K562 (cell line): ENCODE measurements around the gene IRX1.

Source experiments
- ATF1 ChIP-seq, 2 experiments: fragments of 450-650 bp in 1 of 2; IDR thresholded peaks; 2 replicates each; pipeline ENCODE4 v1.6.1; 2016; ENCODE audit warnings: missing compliant biosample characterization in 1 of 2, missing genetic modification characterization in 1 of 2
- MTA1 ChIP-seq: fragments of 450-650 bp; IDR thresholded peaks from 2 replicates; pipeline ENCODE4 v1.6.1; 2017; ENCODE audit warnings: borderline replicate concordance
- POLR2A ChIP-seq: fragments of 450-650 bp; conservative IDR thresholded peaks from 2 replicates; pipeline ENCODE4 v1.6.1; 2016
- POLR2AphosphoS2 ChIP-seq: IDR thresholded peaks from 2 replicates; pipeline ENCODE4 v1.6.1; 2012; ENCODE audit warnings: low read length, improper control_type of control experiment
- SIX5 ChIP-seq, 2 experiments: IDR thresholded peaks; 2 replicates each; pipeline ENCODE4 v1.6.1; 2011; ENCODE audit warnings: low read length in 2 of 2, borderline replicate concordance in 1 of 2, low read depth in 1 of 2, mild to moderate bottlenecking in 1 of 2, moderate library complexity in 1 of 2; ENCODE audit not compliant: insufficient read depth in 1 of 2
- TAF1 ChIP-seq: IDR thresholded peaks from 2 replicates; pipeline ENCODE4 v1.6.1; 2011; ENCODE audit warnings: mild to moderate bottlenecking, low read length, moderate library complexity; ENCODE audit not compliant: insufficient read depth, control insufficient read depth, severe bottlenecking; ENCODE audit errors: extremely low read depth
- YY1 ChIP-seq, 3 experiments: IDR thresholded peaks; 2 replicates each; pipeline ENCODE4 v1.6.1; 2011; ENCODE audit warnings: low read length in 2 of 3, mild to moderate bottlenecking in 2 of 3, moderate library complexity in 2 of 3, borderline replicate concordance in 1 of 3, control low read depth in 1 of 3, low read depth in 1 of 3; ENCODE audit not compliant: insufficient read depth in 3 of 3, insufficient replicate concordance in 2 of 3, control insufficient read depth in 1 of 3, insufficient read length in 1 of 3; ENCODE audit errors: extremely low read depth in 1 of 3
- ZNF217 ChIP-seq: sonication (generic); formaldehyde crosslinking; IDR thresholded peaks from 2 replicates; pipeline ENCODE4 v1.8.0; 2022; ENCODE audit warnings: mild to moderate bottlenecking, missing genetic modification reagents
- TF ChIP-seq, protein P1 (sequence below), 2 experiments: fragments of 450-650 bp in 1 of 2; sonication (generic) in 1 of 2; formaldehyde crosslinking in 1 of 2; IDR thresholded peaks in 1 of 2; conservative IDR thresholded peaks in 1 of 2; 2 replicates each; pipeline versions ENCODE4 v1.6.1 to v1.8.1; 2016 to 2023; ENCODE audit warnings: mild to moderate bottlenecking in 2 of 2, moderate library complexity in 2 of 2, inconsistent platforms in 1 of 2, missing genetic modification reagents in 1 of 2
- TF ChIP-seq, protein P2 (sequence below): fragments of 150-350 bp; IDR thresholded peaks from 2 replicates; pipeline ENCODE4 v1.6.1; 2014; ENCODE audit warnings: low read depth, mild to moderate bottlenecking, low read length, borderline replicate concordance

DNA sequence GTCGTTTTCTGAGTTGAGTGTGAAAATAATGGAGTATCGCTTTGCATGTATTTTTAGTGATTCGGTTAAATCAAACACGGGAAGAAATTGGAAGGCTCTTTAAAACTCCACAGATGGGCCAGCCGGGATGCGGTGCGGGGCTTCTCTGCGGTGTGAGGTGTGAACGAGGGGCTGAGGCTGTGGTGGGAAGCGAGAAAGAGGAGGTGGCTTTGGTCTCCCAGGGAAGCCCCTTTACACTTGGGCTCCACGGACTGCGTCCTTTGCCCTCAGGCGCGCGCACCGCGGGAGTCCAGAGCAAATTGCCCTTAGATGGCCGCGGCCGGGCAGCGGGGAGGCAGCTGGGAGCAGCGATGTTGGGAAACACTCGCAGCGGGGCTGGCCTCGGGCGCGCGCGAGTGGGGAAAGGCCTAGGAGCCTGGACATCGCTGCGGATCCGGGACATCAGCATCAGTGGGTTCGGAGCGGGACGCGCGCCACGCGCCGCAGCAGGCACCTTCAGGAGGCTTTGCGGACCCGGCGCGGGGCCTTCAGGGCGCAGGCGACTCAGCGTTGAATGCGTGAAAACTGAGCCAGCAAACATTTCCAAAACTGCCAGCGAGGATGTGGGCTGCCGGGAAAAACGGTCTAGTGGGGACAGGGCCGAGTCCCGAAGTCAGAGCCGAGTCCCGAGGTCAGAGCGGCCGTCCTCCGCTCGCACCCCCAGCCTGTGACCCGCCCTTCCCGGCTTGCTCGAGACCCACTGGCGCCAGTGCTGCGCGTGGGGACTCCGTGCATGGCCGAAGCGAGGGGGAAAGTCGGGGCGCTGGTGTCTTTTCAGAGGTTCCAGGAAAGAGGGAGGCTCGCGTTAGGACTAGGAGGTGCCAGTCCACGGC lies 6.5 kb downstream of the IRX1 start:
- TF ChIP-seq MTA1: no peak
- TF ChIP-seq, protein P1, sequence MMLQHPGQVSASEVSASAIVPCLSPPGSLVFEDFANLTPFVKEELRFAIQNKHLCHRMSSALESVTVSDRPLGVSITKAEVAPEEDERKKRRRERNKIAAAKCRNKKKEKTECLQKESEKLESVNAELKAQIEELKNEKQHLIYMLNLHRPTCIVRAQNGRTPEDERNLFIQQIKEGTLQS (IDR thresholded peaks at IDR 0.05): no peak
- TF ChIP-seq, protein P1 (CRISPR knock-in tag; conservative IDR thresholded peaks at IDR 0.05): no peak
- TF ChIP-seq ZNF217: no peak
- TF ChIP-seq POLR2A: no peak
- no peak for TF ChIP-seq ATF1 (CRISPR knock-in tag; IDR thresholded peaks at IDR 0.05)
- no peak for TF ChIP-seq ATF1 (tag; IDR thresholded peaks at IDR 0.05)
- no peak for TF ChIP-seq SIX5 (IDR thresholded peaks at IDR 0.05; ENCODE audit: borderline replicate concordance in 1 of 2, insufficient read depth in 1 of 2, low read depth in 1 of 2, low read length in 2 of 2)
- TF ChIP-seq TAF1: no peak
- TF ChIP-seq POLR2AphosphoS2: no peak
- no peak for TF ChIP-seq YY1 (IDR thresholded peaks at IDR 0.05; ENCODE audit: borderline replicate concordance in 1 of 3, control insufficient read depth in 1 of 3, extremely low read depth in 1 of 3, insufficient read depth in 3 of 3, insufficient read length in 1 of 3, insufficient replicate concordance in 2 of 3, low read depth in 1 of 3, low read length in 2 of 3)
- TF ChIP-seq, protein P2, sequence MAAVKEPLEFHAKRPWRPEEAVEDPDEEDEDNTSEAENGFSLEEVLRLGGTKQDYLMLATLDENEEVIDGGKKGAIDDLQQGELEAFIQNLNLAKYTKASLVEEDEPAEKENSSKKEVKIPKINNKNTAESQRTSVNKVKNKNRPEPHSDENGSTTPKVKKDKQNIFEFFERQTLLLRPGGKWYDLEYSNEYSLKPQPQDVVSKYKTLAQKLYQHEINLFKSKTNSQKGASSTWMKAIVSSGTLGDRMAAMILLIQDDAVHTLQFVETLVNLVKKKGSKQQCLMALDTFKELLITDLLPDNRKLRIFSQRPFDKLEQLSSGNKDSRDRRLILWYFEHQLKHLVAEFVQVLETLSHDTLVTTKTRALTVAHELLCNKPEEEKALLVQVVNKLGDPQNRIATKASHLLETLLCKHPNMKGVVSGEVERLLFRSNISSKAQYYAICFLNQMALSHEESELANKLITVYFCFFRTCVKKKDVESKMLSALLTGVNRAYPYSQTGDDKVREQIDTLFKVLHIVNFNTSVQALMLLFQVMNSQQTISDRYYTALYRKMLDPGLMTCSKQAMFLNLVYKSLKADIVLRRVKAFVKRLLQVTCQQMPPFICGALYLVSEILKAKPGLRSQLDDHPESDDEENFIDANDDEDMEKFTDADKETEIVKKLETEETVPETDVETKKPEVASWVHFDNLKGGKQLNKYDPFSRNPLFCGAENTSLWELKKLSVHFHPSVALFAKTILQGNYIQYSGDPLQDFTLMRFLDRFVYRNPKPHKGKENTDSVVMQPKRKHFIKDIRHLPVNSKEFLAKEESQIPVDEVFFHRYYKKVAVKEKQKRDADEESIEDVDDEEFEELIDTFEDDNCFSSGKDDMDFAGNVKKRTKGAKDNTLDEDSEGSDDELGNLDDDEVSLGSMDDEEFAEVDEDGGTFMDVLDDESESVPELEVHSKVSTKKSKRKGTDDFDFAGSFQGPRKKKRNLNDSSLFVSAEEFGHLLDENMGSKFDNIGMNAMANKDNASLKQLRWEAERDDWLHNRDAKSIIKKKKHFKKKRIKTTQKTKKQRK: no peak
